SK-N-SH treated with all-trans-retinoic acid at 6 μM for 48 hours (cell line): Measurements from ENCODE around the gene KLHL3.

Source experiments
- ATAC-seq: fragments of 200-7000 bp; cut with Tn5 transposase; 3 replicates; pipeline ENCODE4 v1.9.1; 2020; ENCODE audit warnings: mild to moderate bottlenecking, moderate library complexity
- ARNTL ChIP-seq: fragments of 450-650 bp; formaldehyde crosslinking; IDR thresholded peaks from 2 replicates; pipeline ENCODE4 v1.5.0; 2020; ENCODE audit warnings: low read depth, mild to moderate bottlenecking, moderate library complexity, borderline replicate concordance
- BACH2 ChIP-seq: fragments of 250-450 bp; sonication (Bioruptor Pico); IDR thresholded peaks from 2 replicates; pipeline ENCODE4 v1.9.0; 2021; ENCODE audit warnings: mild to moderate bottlenecking, borderline replicate concordance
- CREB5 ChIP-seq: fragments of 250-450 bp; sonication (Bioruptor Pico); IDR thresholded peaks from 2 replicates; pipeline ENCODE4 v1.5.1; 2020; ENCODE audit warnings: low read depth, mild to moderate bottlenecking, moderate library complexity
- CSDC2 ChIP-seq: fragments of 250-450 bp; sonication (Bioruptor Pico); IDR thresholded peaks from 2 replicates; pipeline ENCODE4 v1.5.0; 2020; ENCODE audit warnings: mild to moderate bottlenecking, moderate library complexity
- ESRRG ChIP-seq: fragments of 250-450 bp; sonication (Bioruptor Pico); IDR thresholded peaks from 2 replicates; pipeline ENCODE4 v1.6.1; 2021; ENCODE audit warnings: mild to moderate bottlenecking
- GLIS3 ChIP-seq: fragments of 250-450 bp; sonication (Bioruptor Pico); IDR thresholded peaks from 2 replicates; pipeline ENCODE4 v1.5.0; 2020; ENCODE audit warnings: mild to moderate bottlenecking, moderate library complexity
- ISL1 ChIP-seq: fragments of 250-450 bp; sonication (Bioruptor Pico); IDR thresholded peaks from 2 replicates; pipeline ENCODE4 v2.1.2; 2022; ENCODE audit warnings: mild to moderate bottlenecking, moderate library complexity
- OSR1 ChIP-seq: fragments of 250-450 bp; sonication (Bioruptor Pico); IDR thresholded peaks from 2 replicates; pipeline ENCODE4 v1.8.0; 2022; ENCODE audit warnings: moderate library complexity, mild to moderate bottlenecking, inconsistent platforms
- PATZ1 ChIP-seq: fragments of 250-450 bp; sonication (Bioruptor Pico); IDR thresholded peaks from 2 replicates; pipeline ENCODE4 v1.8.0; 2020; ENCODE audit warnings: mild to moderate bottlenecking, moderate library complexity, borderline replicate concordance
- POU6F1 ChIP-seq: fragments of 250-450 bp; sonication (Bioruptor Pico); IDR thresholded peaks from 2 replicates; pipeline ENCODE4 v1.8.0; 2021; ENCODE audit warnings: low read depth, mild to moderate bottlenecking, moderate library complexity, borderline replicate concordance
- PPARA ChIP-seq: fragments of 250-450 bp; sonication (Bioruptor Pico); IDR thresholded peaks from 2 replicates; pipeline ENCODE4 v1.5.0; 2020; ENCODE audit warnings: mild to moderate bottlenecking, borderline replicate concordance
- RARB ChIP-seq: fragments of 250-450 bp; sonication (Bioruptor Pico); IDR thresholded peaks from 2 replicates; pipeline ENCODE4 v1.8.0; 2021; ENCODE audit warnings: mild to moderate bottlenecking, moderate library complexity
- SNAI2 ChIP-seq: fragments of 250-450 bp; sonication (Bioruptor Pico); IDR thresholded peaks from 2 replicates; pipeline ENCODE4 v1.5.0; 2020; ENCODE audit warnings: mild to moderate bottlenecking, moderate library complexity
- TCF4 ChIP-seq: fragments of 250-450 bp; sonication (Bioruptor Pico); IDR thresholded peaks from 2 replicates; pipeline ENCODE4 v1.8.0; 2021; ENCODE audit warnings: mild to moderate bottlenecking, moderate library complexity, borderline replicate concordance
- ZFP3 ChIP-seq: fragments of 250-450 bp; sonication (Bioruptor Pico); IDR thresholded peaks from 2 replicates; pipeline ENCODE4 v1.5.0; 2020; ENCODE audit warnings: mild to moderate bottlenecking, moderate library complexity
- ZFP30 ChIP-seq: fragments of 450-650 bp; formaldehyde crosslinking; IDR thresholded peaks from 2 replicates; pipeline ENCODE4 v1.5.0; 2022; ENCODE audit warnings: mild to moderate bottlenecking, moderate library complexity
- ZNF565 ChIP-seq: fragments of 450-650 bp; formaldehyde crosslinking; conservative IDR thresholded peaks from 2 replicates; pipeline ENCODE4 v1.5.0; 2020; ENCODE audit warnings: low read depth, mild to moderate bottlenecking, moderate library complexity
- ZNF70 ChIP-seq: fragments of 450-650 bp; formaldehyde crosslinking; IDR thresholded peaks from 2 replicates; pipeline ENCODE4 v1.5.0; 2020; ENCODE audit warnings: mild to moderate bottlenecking, moderate library complexity
- ZNF8 ChIP-seq: fragments of 450-650 bp; formaldehyde crosslinking; IDR thresholded peaks from 2 replicates; pipeline ENCODE4 v1.5.0; 2020; ENCODE audit warnings: mild to moderate bottlenecking, moderate library complexity
- TF ChIP-seq, protein P1 (sequence below): fragments of 250-450 bp; sonication (Bioruptor Pico); IDR thresholded peaks from 2 replicates; pipeline ENCODE4 v1.5.0; 2020; ENCODE audit warnings: mild to moderate bottlenecking, moderate library complexity

KLHL3 gene

DNA sequence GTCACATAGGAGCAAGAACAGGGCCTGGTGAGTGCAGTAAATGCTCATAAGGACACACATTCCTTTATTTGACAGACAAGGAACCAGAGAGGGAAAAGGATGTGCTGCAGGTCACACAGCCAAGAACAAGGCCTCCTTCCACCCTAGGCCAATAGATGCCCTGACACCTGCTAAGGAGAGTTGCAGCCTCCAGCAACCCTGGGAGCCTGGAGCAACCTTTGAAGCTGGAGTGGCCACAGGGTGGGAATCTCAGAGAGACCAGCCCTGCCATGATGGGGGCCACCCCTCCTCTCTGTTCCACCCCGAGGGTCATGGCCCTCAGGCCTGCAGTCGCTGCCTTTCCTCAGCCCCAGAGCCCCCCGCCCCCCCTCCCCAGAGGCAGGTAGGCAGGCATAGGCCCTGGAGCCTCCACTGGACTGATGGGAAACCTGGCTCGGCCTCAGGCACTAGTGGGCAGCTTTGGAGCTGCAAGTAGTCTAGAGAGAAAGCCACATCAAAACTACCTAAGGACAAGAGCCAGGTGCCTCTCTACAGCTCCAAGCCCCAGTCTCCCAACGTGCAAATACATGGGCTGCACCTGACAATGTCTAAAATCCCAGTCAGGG is 120.6 kb downstream of the KLHL3 start:
- ATAC-seq = no peak
- TF ChIP-seq, protein P1, sequence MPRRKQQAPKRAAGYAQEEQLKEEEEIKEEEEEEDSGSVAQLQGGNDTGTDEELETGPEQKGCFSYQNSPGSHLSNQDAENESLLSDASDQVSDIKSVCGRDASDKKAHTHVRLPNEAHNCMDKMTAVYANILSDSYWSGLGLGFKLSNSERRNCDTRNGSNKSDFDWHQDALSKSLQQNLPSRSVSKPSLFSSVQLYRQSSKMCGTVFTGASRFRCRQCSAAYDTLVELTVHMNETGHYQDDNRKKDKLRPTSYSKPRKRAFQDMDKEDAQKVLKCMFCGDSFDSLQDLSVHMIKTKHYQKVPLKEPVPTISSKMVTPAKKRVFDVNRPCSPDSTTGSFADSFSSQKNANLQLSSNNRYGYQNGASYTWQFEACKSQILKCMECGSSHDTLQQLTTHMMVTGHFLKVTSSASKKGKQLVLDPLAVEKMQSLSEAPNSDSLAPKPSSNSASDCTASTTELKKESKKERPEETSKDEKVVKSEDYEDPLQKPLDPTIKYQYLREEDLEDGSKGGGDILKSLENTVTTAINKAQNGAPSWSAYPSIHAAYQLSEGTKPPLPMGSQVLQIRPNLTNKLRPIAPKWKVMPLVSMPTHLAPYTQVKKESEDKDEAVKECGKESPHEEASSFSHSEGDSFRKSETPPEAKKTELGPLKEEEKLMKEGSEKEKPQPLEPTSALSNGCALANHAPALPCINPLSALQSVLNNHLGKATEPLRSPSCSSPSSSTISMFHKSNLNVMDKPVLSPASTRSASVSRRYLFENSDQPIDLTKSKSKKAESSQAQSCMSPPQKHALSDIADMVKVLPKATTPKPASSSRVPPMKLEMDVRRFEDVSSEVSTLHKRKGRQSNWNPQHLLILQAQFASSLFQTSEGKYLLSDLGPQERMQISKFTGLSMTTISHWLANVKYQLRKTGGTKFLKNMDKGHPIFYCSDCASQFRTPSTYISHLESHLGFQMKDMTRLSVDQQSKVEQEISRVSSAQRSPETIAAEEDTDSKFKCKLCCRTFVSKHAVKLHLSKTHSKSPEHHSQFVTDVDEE (CRISPR knock-in tag) = no peak
- TF ChIP-seq TCF4 (no peak), OSR1 (no peak), SNAI2 (CRISPR knock-in tag) (no peak), ZNF8 (CRISPR knock-in tag) (no peak), RARB (no peak), ZFP30 (CRISPR knock-in tag) (no peak), POU6F1 (CRISPR knock-in tag) (no peak), ESRRG (CRISPR knock-in tag) (no peak), ISL1 (CRISPR knock-in tag) (no peak), PATZ1 (CRISPR knock-in tag) (no peak)
- TF ChIP-seq, all 23 proteins: peak for 0

- ATAC-seq = no peak
- no peak for TF ChIP-seq CSDC2 (CRISPR knock-in tag)
- TF ChIP-seq ISL1 (CRISPR knock-in tag) = no peak
- no peak for TF ChIP-seq ZNF70 (CRISPR knock-in tag)
- TF ChIP-seq POU6F1 (CRISPR knock-in tag) = no peak
- TF ChIP-seq GLIS3 (CRISPR knock-in tag) = no peak
- TF ChIP-seq TCF4 = no peak
- no peak for TF ChIP-seq ESRRG (CRISPR knock-in tag)
- TF ChIP-seq BACH2 (CRISPR knock-in tag) = no peak
- no peak for TF ChIP-seq ARNTL (CRISPR knock-in tag)
- TF ChIP-seq ZFP3 (CRISPR knock-in tag) = no peak
- TF ChIP-seq ZNF8 (CRISPR knock-in tag) = no peak
These were observed 122.2 kb downstream of the KLHL3 start for GRCh38 chr5:137613554-137614265.

- ATAC-seq = no peak
- TF ChIP-seq BACH2 (CRISPR knock-in tag) (no peak), ZNF565 (CRISPR knock-in tag) (no peak)
These were observed 123.3 kb downstream of the KLHL3 start for GRCh38 chr5:137612576-137612975.

GRCh38 chr5:137611794-137612435 is 124.0 kb downstream of the KLHL3 start:
- ATAC-seq = no peak
- TF ChIP-seq CREB5 (CRISPR knock-in tag) = no peak
- no peak for TF ChIP-seq ARNTL (CRISPR knock-in tag)
- TF ChIP-seq OSR1 = no peak
- no peak for TF ChIP-seq SNAI2 (CRISPR knock-in tag)
- TF ChIP-seq, protein P1 (CRISPR knock-in tag) = no peak
- TF ChIP-seq BACH2 (CRISPR knock-in tag) = no peak
- no peak for TF ChIP-seq TCF4
- no peak for TF ChIP-seq PPARA (CRISPR knock-in tag)
- no peak for TF ChIP-seq GLIS3 (CRISPR knock-in tag)
- TF ChIP-seq ZNF8 (CRISPR knock-in tag) = no peak
